Heart right ventricle (tissue), 16 donors: Measurements from ENCODE around the gene SPTB. TPM values are rescaled to one million over a fixed set of nuclear protein-coding genes. Genes with fewer than 3 reads are reported as not detected.

Experiments used
- ATAC-seq, 8 donors: fragments of 200-7000 bp; cut with Tn5 transposase; one replicate each; pipeline ENCODE4 v1.9.1; 2020; ENCODE audit warnings: mild to moderate bottlenecking in 8 of 8, moderate library complexity in 8 of 8, moderate number of reproducible peaks in 1 of 8
- DNase-seq, 2 donors: peaks; one replicate each; pipeline ENCODE4 v3.0.0-alpha.2; 2020
- H3K27ac ChIP-seq, 10 donors: fragments of 200-600 bp; sonication (generic) in 2 of 10; one replicate each; pipeline versions ENCODE4 v1.5.0 to v1.8.0; 2020 to 2022; ENCODE audit warnings: mild to moderate bottlenecking in 3 of 10
- H3K27me3 ChIP-seq, 7 donors: fragments of 200-600 bp; one replicate each; pipeline ENCODE4 v1.8.0; 2021 to 2022; ENCODE audit warnings: mild to moderate bottlenecking in 2 of 7
- H3K36me3 ChIP-seq, 9 donors: fragments of 200-600 bp; sonication (generic) in 1 of 9; one replicate each; pipeline versions ENCODE4 v1.5.0 to v1.8.0; 2020 to 2022; ENCODE audit warnings: mild to moderate bottlenecking in 2 of 9
- H3K4me1 ChIP-seq, 9 donors: fragments of 200-600 bp; sonication (generic) in 1 of 9; one replicate each; pipeline versions ENCODE4 v1.5.0 to v1.8.0; 2020 to 2022; ENCODE audit warnings: mild to moderate bottlenecking in 4 of 9
- H3K4me3 ChIP-seq, 10 donors: fragments of 200-600 bp; sonication (generic) in 2 of 10; one replicate each; pipeline versions ENCODE4 v1.5.0 to v1.8.0; 2020 to 2022; ENCODE audit warnings: mild to moderate bottlenecking in 7 of 10, moderate library complexity in 2 of 10
- H3K9me3 ChIP-seq, 11 donors: fragments of 200-600 bp in 10 of 11; sonication (generic) in 2 of 11; one replicate each; pipeline versions ENCODE4 v1.5.0 to v1.8.0; 2013 to 2022; ENCODE audit warnings: mild to moderate bottlenecking in 2 of 11, control low read depth in 1 of 11, moderate library complexity in 1 of 11
- CTCF ChIP-seq, 9 donors: fragments of 200-600 bp; sonication (generic) in 2 of 9; IDR thresholded peaks; one replicate each; pipeline versions ENCODE4 v1.5.0 to v1.8.0; 2021 to 2022; ENCODE audit warnings: antibody characterized with exemption in 9 of 9, mild to moderate bottlenecking in 5 of 9, moderate library complexity in 1 of 9
- WGBS, 2 donors: extraction: QIAGEN DNeasy Blood & Tissue Kit; methylation state at CpG; one replicate each; pipeline ENCODE4 v1.1.7; 2013; ENCODE audit warnings: inconsistent platforms in 1 of 2; 5-methylcytosine and 5-hydroxymethylcytosine counted together
- intact Hi-C, 10 donors: fragments of 100-400 bp; cut with DNase I; formaldehyde crosslinking; loops; one replicate each; pipeline versions ENCODE4 v1.11.1 to v1.14.2; 2022
- polyA plus RNA-seq, 2 donors: library from polyadenylated mRNA; stranded (reverse); fragments of 200-250 nt; gene quantifications; one replicate each; pipeline ENCODE4 v1.2.3, GENCODE V29; 2013
- total RNA-seq, 10 donors: library from RNA; stranded (reverse); fragmentation: NEBNext Ultra II Directional in 3 of 10; extraction: Animal tissue kit (Norgen Biotek cat#: 25700) in 3 of 10; gene quantifications; one replicate each; pipeline versions ENCODE4 v1.2.1 to v1.2.4, GENCODE V29; 2021 to 2023
- donor health status: Arrhythmogenic right ventricular cardiomyopathy.
- donor health status: ischemic (EF 13 %, LVEDD 7.1; RV severe dilation, severe dysfunction).
- donor health status: healthy with polysubstance abuse.
- donor health status: DM: no; HTN: yes; CAD: no.
- donor health status: DM: no; HTN: no; CAD: no.
- donor health status: ischemic (EF 25% LVEDD 6.9; RV normal size, moderate dysfunction).
- donor health status: ischemic (EF 25% LVEDD 5.7; RV mildly dilated, moderate dysfunction).
- donor health status: healthy.
- donor health status: DM: yes; HTN: yes; CAD: no.
- donor health status: Ischemic cardiomyopathy.
- donor health status: ischemic (EF 35%, LVEDD 5.7; RV mildly dilated, moderate dysfunction).
- donor health status: nonischemic (EF 11% LVEDD 7.7; RV severe dilation, severe dysfunction).
- donor health status: DM: yes; HTN: yes; CAD: no.
- donor health status: PGD.
- donor health status: ischemic (EF 29% LVEDD 5.4; RV normal size, mild dysfunction).
- donor health status: nonischemic (EF 23%, LVEDD 6.1; RV moderate dilation, normal function).

Gene SPTB
- total and polyA plus RNA-seq, 12 donors = 24.0 to 114 (median 92.1) TPM

GRCh38 chr14:64708148-64709004, 171.3 kb downstream of the SPTB start:
- intact Hi-C loops = loop anchor here in 1 of 10 donors (5.0 kb wide), 1 partner anchor 54 kb away; no protein-coding TSS in a partner anchor
- peaks cover 0 to 13% (median 7%) of the 10 kb centered on the region in 11 donors for H3K9me3 ChIP-seq
- H3K4me1 ChIP-seq = peaks cover 17 to 79% (median 69%) of the 10 kb centered on the region in 9 donors
- WGBS, 2 donors = 57 to 63% methylated on average over 18 of the region's 18 CpGs
- no peak for TF ChIP-seq CTCF (IDR thresholded peaks at IDR 0.05)
- no peaks in the 10 kb centered on the region for H3K36me3 ChIP-seq
- H3K27me3 ChIP-seq = peaks cover 0 to 19% (median 0%) of the 10 kb centered on the region in 7 donors
- ATAC-seq = peak in 4 of 8 donors; percentile 3 to 35 (median 19)
- H3K27ac ChIP-seq = peak overlapping the region; percentile 3 to 90 (median 75)
- peak overlapping the region in 8 of 10 donors; percentile 12 to 89 (median 22) for H3K4me3 ChIP-seq
- peak; percentile 24 to 54 for DNase-seq

GRCh38 chr14:64707661-64708060, 172.0 kb downstream of the SPTB start:
- ATAC-seq (no peak), DNase-seq (no peak)
- Histone ChIP-seq H3K9me3 (peaks cover 0 to 6% (median 2%) of the 10 kb centered on the region in 11 donors), H3K36me3 (no peaks in the 10 kb centered on the region), H3K4me3 (peak overlapping the region in 6 of 10 donors; percentile 14 to 89 (median 67)), H3K4me1 (peaks cover 17 to 86% (median 73%) of the 10 kb centered on the region in 9 donors), H3K27ac (peak overlapping the region in 8 of 10 donors; percentile 78 to 90 (median 84)), H3K27me3 (peaks cover 0 to 26% (median 4%) of the 10 kb centered on the region in 7 donors)
- WGBS, 2 donors = 72 to 81% methylated on average over 7 of the region's 7 CpGs
- no peak for TF ChIP-seq CTCF (IDR thresholded peaks at IDR 0.05)
- intact Hi-C loops = loop anchor here in 1 of 10 donors (5.0 kb wide), 1 partner anchor 55 kb away; no protein-coding TSS in a partner anchor

GRCh38 chr14:64706593-64707193, 173.0 kb downstream of the SPTB start:
- Histone ChIP-seq H3K36me3 (no peaks in the 10 kb centered on the region), H3K27me3 (peaks cover 0 to 35% (median 4%) of the 10 kb centered on the region in 7 donors), H3K27ac (peak overlapping the region; percentile 28 to 90 (median 83)), H3K4me3 (peak overlapping the region in 9 of 10 donors; percentile 63 to 89 (median 84)), H3K9me3 (no peaks in the 10 kb centered on the region), H3K4me1 (peaks cover 17 to 91% (median 72%) of the 10 kb centered on the region in 9 donors)
- WGBS, 2 donors = 58 to 74% methylated on average over 13 to 14 of the region's 14 CpGs
- TF ChIP-seq CTCF (IDR thresholded peaks at IDR 0.05) = no peak
- DNase-seq (peak; percentile 54 to 69), ATAC-seq (peak in 6 of 8 donors; percentile 30 to 55 (median 42))
- intact Hi-C loops = loop anchor here in 1 of 10 donors (5.0 kb wide), 1 partner anchor 56 kb away; no protein-coding TSS in a partner anchor

GRCh38 chr14:64706119-64706592, 173.6 kb downstream of the SPTB start:
- DNase-seq (no peak), ATAC-seq (no peak)
- Histone ChIP-seq H3K27me3 (peaks cover 0 to 35% (median 4%) of the 10 kb centered on the region in 7 donors), H3K36me3 (no peaks in the 10 kb centered on the region), H3K4me3 (peak overlapping the region in 9 of 10 donors; percentile 63 to 89 (median 84)), H3K4me1 (peaks cover 17 to 87% (median 67%) of the 10 kb centered on the region in 9 donors), H3K9me3 (no peaks in the 10 kb centered on the region), H3K27ac (peak overlapping the region; percentile 28 to 90 (median 83))
- intact Hi-C loops = loop anchor here in 1 of 10 donors (5.0 kb wide), 1 partner anchor 56 kb away; no protein-coding TSS in a partner anchor
- 67 to 79% methylated on average over 4 of the region's 4 CpGs for WGBS, 2 donors
- no peak for TF ChIP-seq CTCF (IDR thresholded peaks at IDR 0.05)
